ENCODE measurements around the gene AMBRA1.

AMBRA1 gene

GRCh38 chr11:46363031-46363407 is 230.8 kb downstream of the AMBRA1 start:
- H3K9me3 ChIP-seq (ENCODE audit: low read length): no peaks in the 10 kb centered on the region
- H3K4me1 ChIP-seq (ENCODE audit: insufficient read depth, low read length): peaks cover 27% of the 10 kb centered on the region

GRCh38 chr11:46362156-46363030 is 231.4 kb downstream of the AMBRA1 start:
- H3K4me1 ChIP-seq (ENCODE audit: insufficient read depth, low read length): peaks cover 27% of the 10 kb centered on the region
- no peaks in the 10 kb centered on the region for H3K27me3 ChIP-seq (ENCODE audit: insufficient read depth, low read length)
- H2AFZ ChIP-seq (ENCODE audit: low read depth, low read length): no peak overlapping the region
- H3K36me3 ChIP-seq (ENCODE audit: insufficient read depth, low read length): no peaks in the 10 kb centered on the region
- no peak overlapping the region for H3K4me3 ChIP-seq (ENCODE audit: low read length)
- H3K9me3 ChIP-seq (ENCODE audit: low read length): no peaks in the 10 kb centered on the region

More at GRCh38 chr11:46363031-46363407, 230.8 kb downstream of the AMBRA1 start:
- no peak overlapping the region for H3K4me3 ChIP-seq (ENCODE audit: low read length)
- no peaks in the 10 kb centered on the region for H3K27me3 ChIP-seq (ENCODE audit: insufficient read depth, low read length)
- H3K36me3 ChIP-seq (ENCODE audit: insufficient read depth, low read length): no peaks in the 10 kb centered on the region
- H2AFZ ChIP-seq (ENCODE audit: low read depth, low read length): no peak overlapping the region

GRCh38 chr11:46361283-46362155 is 232.3 kb downstream of the AMBRA1 start:
- Histone ChIP-seq H3K36me3 (ENCODE audit: insufficient read depth, low read length) (no peaks in the 10 kb centered on the region), H3K27me3 (ENCODE audit: insufficient read depth, low read length) (no peaks in the 10 kb centered on the region), H3K4me3 (ENCODE audit: low read length) (no peak overlapping the region), H3K9me3 (ENCODE audit: low read length) (no peaks in the 10 kb centered on the region), H2AFZ (ENCODE audit: low read depth, low read length) (no peak overlapping the region), H3K4me1 (ENCODE audit: insufficient read depth, low read length) (peaks cover 27% of the 10 kb centered on the region)

GRCh38 chr11:46360878-46361277 is 232.9 kb downstream of the AMBRA1 start:
- Histone ChIP-seq H3K27me3 (ENCODE audit: insufficient read depth, low read length) (no peaks in the 10 kb centered on the region), H2AFZ (ENCODE audit: low read depth, low read length) (no peak overlapping the region), H3K36me3 (ENCODE audit: insufficient read depth, low read length) (no peaks in the 10 kb centered on the region), H3K4me3 (ENCODE audit: low read length) (no peak overlapping the region), H3K9me3 (ENCODE audit: low read length) (no peaks in the 10 kb centered on the region), H3K4me1 (ENCODE audit: insufficient read depth, low read length) (peaks cover 27% of the 10 kb centered on the region)

- no peaks in the 10 kb centered on the region for H3K9me3 ChIP-seq (ENCODE audit: low read length)
- H3K4me1 ChIP-seq (ENCODE audit: insufficient read depth, low read length): peaks cover 27% of the 10 kb centered on the region
- H3K4me3 ChIP-seq (ENCODE audit: low read length): no peak overlapping the region
- H3K27me3 ChIP-seq (ENCODE audit: insufficient read depth, low read length): no peaks in the 10 kb centered on the region
- H2AFZ ChIP-seq (ENCODE audit: low read depth, low read length): no peak overlapping the region
- H3K36me3 ChIP-seq (ENCODE audit: insufficient read depth, low read length): no peaks in the 10 kb centered on the region
Measured at GRCh38 chr11:46359953-46360352, 233.9 kb downstream of the AMBRA1 start.

- Histone ChIP-seq H3K4me1 (ENCODE audit: insufficient read depth, low read length) (peaks cover 16% of the 10 kb centered on the region), H2AFZ (ENCODE audit: low read depth, low read length) (no peak overlapping the region), H3K27me3 (ENCODE audit: insufficient read depth, low read length) (no peaks in the 10 kb centered on the region), H3K4me3 (ENCODE audit: low read length) (no peak overlapping the region), H3K36me3 (ENCODE audit: insufficient read depth, low read length) (no peaks in the 10 kb centered on the region), H3K9me3 (ENCODE audit: low read length) (no peaks in the 10 kb centered on the region)
Measured at GRCh38 chr11:46357483-46357936, 236.3 kb downstream of the AMBRA1 start.

- H3K4me3 ChIP-seq (ENCODE audit: low read length): no peak overlapping the region
Measured at GRCh38 chr11:46356924-46357482, 236.8 kb downstream of the AMBRA1 start.

GRCh38 chr11:46353698-46354097 is 240.1 kb downstream of the AMBRA1 start:
- no peak overlapping the region for H3K4me3 ChIP-seq (ENCODE audit: low read length)
- no peaks in the 10 kb centered on the region for H3K36me3 ChIP-seq (ENCODE audit: insufficient read depth, low read length)

More at GRCh38 chr11:46356924-46357482, 236.8 kb downstream of the AMBRA1 start:
- Histone ChIP-seq H2AFZ (ENCODE audit: low read depth, low read length) (no peak overlapping the region), H3K4me1 (ENCODE audit: insufficient read depth, low read length) (peaks cover 11% of the 10 kb centered on the region), H3K9me3 (ENCODE audit: low read length) (no peaks in the 10 kb centered on the region), H3K36me3 (ENCODE audit: insufficient read depth, low read length) (no peaks in the 10 kb centered on the region), H3K27me3 (ENCODE audit: insufficient read depth, low read length) (no peaks in the 10 kb centered on the region)

GRCh38 chr11:46352063-46352841 is 241.6 kb downstream of the AMBRA1 start:
- Histone ChIP-seq H3K4me1 (ENCODE audit: insufficient read depth, low read length) (peaks cover 9% of the 10 kb centered on the region), H3K27me3 (ENCODE audit: insufficient read depth, low read length) (no peaks in the 10 kb centered on the region), H3K9me3 (ENCODE audit: low read length) (no peaks in the 10 kb centered on the region), H2AFZ (ENCODE audit: low read depth, low read length) (no peak overlapping the region), H3K36me3 (ENCODE audit: insufficient read depth, low read length) (no peaks in the 10 kb centered on the region), H3K4me3 (ENCODE audit: low read length) (no peak overlapping the region)

More at GRCh38 chr11:46353698-46354097, 240.1 kb downstream of the AMBRA1 start:
- Histone ChIP-seq H2AFZ (ENCODE audit: low read depth, low read length) (no peak overlapping the region), H3K4me1 (ENCODE audit: insufficient read depth, low read length) (peaks cover under 1% of the 10 kb centered on the region), H3K27me3 (ENCODE audit: insufficient read depth, low read length) (no peaks in the 10 kb centered on the region), H3K9me3 (ENCODE audit: low read length) (no peaks in the 10 kb centered on the region)

GRCh38 chr11:46351606-46352005 is 242.2 kb downstream of the AMBRA1 start:
- no peak overlapping the region for H3K4me3 ChIP-seq (ENCODE audit: low read length)
- H3K27me3 ChIP-seq (ENCODE audit: insufficient read depth, low read length): no peaks in the 10 kb centered on the region
- no peaks in the 10 kb centered on the region for H3K9me3 ChIP-seq (ENCODE audit: low read length)
- no peak overlapping the region for H2AFZ ChIP-seq (ENCODE audit: low read depth, low read length)
- peaks cover 9% of the 10 kb centered on the region for H3K4me1 ChIP-seq (ENCODE audit: insufficient read depth, low read length)
- H3K36me3 ChIP-seq (ENCODE audit: insufficient read depth, low read length): no peaks in the 10 kb centered on the region

GRCh38 chr11:46351148-46351547 is 242.7 kb downstream of the AMBRA1 start:
- Histone ChIP-seq H2AFZ (ENCODE audit: low read depth, low read length) (no peak overlapping the region), H3K27me3 (ENCODE audit: insufficient read depth, low read length) (no peaks in the 10 kb centered on the region), H3K4me1 (ENCODE audit: insufficient read depth, low read length) (peaks cover 9% of the 10 kb centered on the region), H3K4me3 (ENCODE audit: low read length) (no peak overlapping the region), H3K9me3 (ENCODE audit: low read length) (no peaks in the 10 kb centered on the region), H3K36me3 (ENCODE audit: insufficient read depth, low read length) (no peaks in the 10 kb centered on the region)

GRCh38 chr11:46350695-46351094 is 243.1 kb downstream of the AMBRA1 start:
- Histone ChIP-seq H3K27me3 (ENCODE audit: insufficient read depth, low read length) (no peaks in the 10 kb centered on the region), H3K4me3 (ENCODE audit: low read length) (no peak overlapping the region), H3K36me3 (ENCODE audit: insufficient read depth, low read length) (no peaks in the 10 kb centered on the region), H3K9me3 (ENCODE audit: low read length) (no peaks in the 10 kb centered on the region), H2AFZ (ENCODE audit: low read depth, low read length) (no peak overlapping the region), H3K4me1 (ENCODE audit: insufficient read depth, low read length) (peaks cover 9% of the 10 kb centered on the region)
